ENCODE results near the gene PAN3. TPM values are rescaled to one million over a fixed set of nuclear protein-coding genes. Genes with fewer than 3 reads are reported as not detected.

Gene PAN3
- total and polyA plus RNA-seq, 2 of the 8 experiments (the other 6 are each of a cell fraction or from before 2014, with no cell fraction given) = 12.7 to 39.3 TPM

GRCh38 chr13:28320884-28321574 lies 182.7 kb downstream of the PAN3 start:
- Histone ChIP-seq H3K4me1 (replicated peaks in 1 of 4; ENCODE audit: control insufficient read depth in 3 of 4, insufficient read depth in 4 of 4, low read length in 3 of 4) (0 out of 7 replicates have a peak, but pooled peaks cover 0 to 3% (median 0%) of the 10 kb centered on the region in 4 experiments), H2BK5ac (ENCODE audit: low read depth, low read length) (no peak overlapping the region), H2AFZ (ENCODE audit: low read length) (no peak overlapping the region), H3K9me3 (ENCODE audit: insufficient read depth in 2 of 2, low read depth in 1 of 2, low read length in 1 of 2) (no peaks in the 10 kb centered on the region), H3K79me2 (ENCODE audit: control insufficient read depth in 1 of 2, insufficient read depth in 2 of 2, low read length in 2 of 2) (no peaks in the 10 kb centered on the region), H3K23me2 (ENCODE audit: low read depth, low read length) (no peaks in the 10 kb centered on the region), H3K4me3 (ENCODE audit: extremely low read depth in 1 of 4, insufficient read depth in 2 of 4, low read depth in 3 of 4, low read length in 4 of 4) (no peak overlapping the region), H2BK20ac (ENCODE audit: low read length) (no peak overlapping the region), H3K4me2 (ENCODE audit: insufficient read depth in 1 of 2, low read depth in 2 of 2, low read length in 2 of 2) (no peak overlapping the region), H2BK15ac (ENCODE audit: low read length) (no peak overlapping the region), H3K36me3 (ENCODE audit: control insufficient read depth in 2 of 4, insufficient read depth in 4 of 4, low read length in 3 of 4) (peaks cover 0 to 18% (median 0%) of the 10 kb centered on the region in 4 experiments; a peak in 5 of 8 replicates), H2AK5ac (ENCODE audit: low read depth, low read length) (no peak overlapping the region), H3K14ac (ENCODE audit: insufficient read length) (no peak overlapping the region), H4K8ac (ENCODE audit: extremely low read depth, insufficient read depth, low read length) (no peak overlapping the region), H3K18ac (ENCODE audit: extremely low read depth, low read length) (no peak overlapping the region), H3K27me3 (replicated peaks in 1 of 4; ENCODE audit: control insufficient read depth in 3 of 4, extremely low read depth in 1 of 4, insufficient read depth in 3 of 4, low read length in 3 of 4) (no peaks in the 10 kb centered on the region), H3K79me1 (ENCODE audit: low read depth, low read length) (no peaks in the 10 kb centered on the region), H3K56ac (replicated peaks; ENCODE audit: insufficient read length, low read depth, low read length) (no peak overlapping the region), H3K27ac (ENCODE audit: low read depth, low read length) (no peak overlapping the region), H2BK12ac (ENCODE audit: low read depth, low read length) (no peak overlapping the region), H3K9ac (replicated peaks in 1 of 4; ENCODE audit: extremely low read depth in 1 of 4, low read depth in 3 of 4, low read length in 3 of 4) (no peak overlapping the region), H4K5ac (ENCODE audit: insufficient read length, low read depth, low read length) (no peak overlapping the region), H3K4ac (replicated peaks; ENCODE audit: insufficient read length, low read depth, low read length) (no peak overlapping the region), H4K20me1 (replicated peaks in 1 of 2; ENCODE audit: control insufficient read depth in 1 of 2, insufficient read depth in 2 of 2, low read length in 2 of 2) (peaks cover 0 to 2% of the 10 kb centered on the region in 2 experiments), H2BK120ac (replicated peaks; ENCODE audit: low read depth, low read length) (no peak overlapping the region), H4K91ac (replicated peaks; ENCODE audit: insufficient read length, low read length) (no peak overlapping the region), H3K23ac (ENCODE audit: insufficient read length) (no peak overlapping the region)
- no peak for FAIRE-seq
- DNase-seq (ENCODE audit: low read depth in 1 of 2, low spot score in 2 of 2) = no peak
- no peak for TF ChIP-seq SIRT6 (IDR thresholded peaks at IDR 0.05; ENCODE audit: low read length)
- TF ChIP-seq RNF2 (IDR thresholded peaks at IDR 0.05; ENCODE audit: borderline replicate concordance, low read depth, low read length, missing control alignments, poor library complexity, severe bottlenecking) = no peak
- TF ChIP-seq ATF3 (IDR thresholded peaks at IDR 0.05; ENCODE audit: insufficient read depth, low read depth, low read length) = no peak
- no peak for TF ChIP-seq KDM5A (IDR thresholded peaks at IDR 0.05; ENCODE audit: low read length)
- TF ChIP-seq SUZ12 (IDR thresholded peaks at IDR 0.05; ENCODE audit: low read length) = no peak
- no peak for TF ChIP-seq PHF8 (conservative IDR thresholded peaks at IDR 0.05; ENCODE audit: low read depth, low read length)
- no peak for TF ChIP-seq KDM4A (IDR thresholded peaks at IDR 0.05; ENCODE audit: low read depth, low read length, severe bottlenecking)
- TF ChIP-seq BACH1 (IDR thresholded peaks at IDR 0.05; ENCODE audit: low read length) = no peak
- no peak for TF ChIP-seq SP2 (IDR thresholded peaks at IDR 0.05; ENCODE audit: low read length)
- POLR2A ChIA-PET (ENCODE audit: partially characterized antibody) = interaction anchor here (0.9 kb wide), 1 partner anchor 84 kb away, joined by 3 read pairs; no protein-coding TSS in a partner anchor
- CTCF ChIA-PET (ENCODE audit: partially characterized antibody) = interaction anchor here (1.1 kb wide), 1 partner anchor 13 kb away, joined by 3 read pairs; no protein-coding TSS in a partner anchor
- WGBS, 2 experiments (ENCODE audit: extremely low coverage in 1 of 2, insufficient coverage in 1 of 2, insufficient read length in 1 of 2, insufficient replicate concordance in 2 of 2, low coverage in 1 of 2, low lambda C conversion rate in 2 of 2, missing lambda C conversion rate in 1 of 2) = 89% methylated on average over 11 of the region's 11 CpGs; no CpG with 5 or more reads in 1 of the 2 experiments
